Stimulated activated CD4-positive, alpha-beta T cell treated with anti-CD3 and anti-CD28 coated beads, TNF-alpha, amount 100 ng/mL, for 48 hours (primary cell): ENCODE data around the gene VAV2.

Experiments used
- DNase-seq, 3 donors: peaks; one replicate each; pipeline ENCODE4 v3.0.0-alpha.2; 2020; ENCODE audit warnings: low read depth in 3 of 3

The VAV2 gene

GRCh38 chr9:133797406-133798105 lies 194.6 kb downstream of the VAV2 start:
- no peak for DNase-seq

GRCh38 chr9:133796562-133796961 lies 195.6 kb downstream of the VAV2 start:
- DNase-seq = no peak

- DNase-seq = no peak
These were observed 197.1 kb downstream of the VAV2 start for GRCh38 chr9:133795049-133795448.

- DNase-seq = no peak
These were observed 197.9 kb downstream of the VAV2 start for GRCh38 chr9:133794016-133794760.

GRCh38 chr9:133793471-133793870 lies 198.7 kb downstream of the VAV2 start:
- DNase-seq = no peak

GRCh38 chr9:133792721-133793470 lies 199.2 kb downstream of the VAV2 start:
- DNase-seq = peak in 2 of 3 donors; percentile 15 to 20

GRCh38 chr9:133791735-133792649 lies 200.1 kb downstream of the VAV2 start:
- no peak for DNase-seq

GRCh38 chr9:133791069-133791468 lies 201.1 kb downstream of the VAV2 start:
- no peak for DNase-seq

- no peak for DNase-seq
These were observed 202.3 kb downstream of the VAV2 start for GRCh38 chr9:133789778-133790177.

- no peak for DNase-seq
These were observed 203.1 kb downstream of the VAV2 start for GRCh38 chr9:133788819-133789717.

- no peak for DNase-seq
These were observed 203.9 kb downstream of the VAV2 start for GRCh38 chr9:133788045-133788818.

GRCh38 chr9:133787754-133788025 lies 204.4 kb downstream of the VAV2 start:
- DNase-seq = no peak

GRCh38 chr9:133786907-133787753 lies 205.0 kb downstream of the VAV2 start:
- no peak for DNase-seq

- no peak for DNase-seq
These were observed 205.8 kb downstream of the VAV2 start for GRCh38 chr9:133786371-133786753.

GRCh38 chr9:133785753-133786370 lies 206.3 kb downstream of the VAV2 start:
- DNase-seq = no peak

GRCh38 chr9:133784731-133785561 lies 207.2 kb downstream of the VAV2 start:
- DNase-seq = no peak

GRCh38 chr9:133783331-133783731 lies 208.8 kb downstream of the VAV2 start:
- no peak for DNase-seq
